Measurements from ENCODE around the gene PBX1.

DNA sequence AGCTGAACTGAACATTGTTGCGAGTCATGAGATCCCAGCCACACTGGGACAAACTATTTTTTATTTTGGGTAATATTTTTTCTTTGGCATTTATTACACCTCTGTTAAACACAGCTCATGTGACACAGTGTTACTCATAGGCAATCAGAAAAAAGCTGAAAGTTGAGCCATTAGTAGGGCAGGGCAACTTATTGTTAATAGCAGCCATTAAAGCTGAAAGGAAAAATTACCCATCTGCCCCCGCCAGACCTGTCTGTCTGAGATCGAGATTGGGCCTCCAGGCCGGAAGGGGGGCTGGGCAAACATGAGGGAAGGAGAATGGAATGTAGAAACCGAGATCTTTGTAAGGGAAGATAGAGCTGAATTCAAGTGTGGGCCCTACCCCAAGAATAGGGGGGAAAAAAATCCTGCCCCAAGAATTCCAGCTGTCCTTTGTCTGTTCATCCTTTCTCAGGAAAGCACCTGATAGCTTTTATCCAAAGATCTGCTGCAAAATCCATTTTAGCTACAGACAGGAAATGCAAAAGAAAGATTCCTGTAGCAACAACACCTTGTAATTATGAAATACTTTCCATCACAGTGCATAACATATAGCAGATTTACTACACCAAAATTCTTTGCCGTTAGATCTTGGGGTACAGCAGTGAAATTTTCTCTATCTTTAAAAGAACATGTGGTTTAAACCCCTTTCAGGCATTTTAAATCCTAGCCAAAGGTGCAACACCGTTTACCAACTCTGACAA is 212.8 kb downstream of the PBX1 start:
- TF ChIP-seq, protein P1, sequence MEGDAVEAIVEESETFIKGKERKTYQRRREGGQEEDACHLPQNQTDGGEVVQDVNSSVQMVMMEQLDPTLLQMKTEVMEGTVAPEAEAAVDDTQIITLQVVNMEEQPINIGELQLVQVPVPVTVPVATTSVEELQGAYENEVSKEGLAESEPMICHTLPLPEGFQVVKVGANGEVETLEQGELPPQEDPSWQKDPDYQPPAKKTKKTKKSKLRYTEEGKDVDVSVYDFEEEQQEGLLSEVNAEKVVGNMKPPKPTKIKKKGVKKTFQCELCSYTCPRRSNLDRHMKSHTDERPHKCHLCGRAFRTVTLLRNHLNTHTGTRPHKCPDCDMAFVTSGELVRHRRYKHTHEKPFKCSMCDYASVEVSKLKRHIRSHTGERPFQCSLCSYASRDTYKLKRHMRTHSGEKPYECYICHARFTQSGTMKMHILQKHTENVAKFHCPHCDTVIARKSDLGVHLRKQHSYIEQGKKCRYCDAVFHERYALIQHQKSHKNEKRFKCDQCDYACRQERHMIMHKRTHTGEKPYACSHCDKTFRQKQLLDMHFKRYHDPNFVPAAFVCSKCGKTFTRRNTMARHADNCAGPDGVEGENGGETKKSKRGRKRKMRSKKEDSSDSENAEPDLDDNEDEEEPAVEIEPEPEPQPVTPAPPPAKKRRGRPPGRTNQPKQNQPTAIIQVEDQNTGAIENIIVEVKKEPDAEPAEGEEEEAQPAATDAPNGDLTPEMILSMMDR (IDR thresholded peaks at IDR 0.05; ENCODE audit: low read depth, low read length), result no peak
- TF ChIP-seq EZH2phosphoT487 (IDR thresholded peaks at IDR 0.05; ENCODE audit: low read depth), result no peak

Measured in OCI-LY3 (cell line).